Measurements from ENCODE around the gene GIT2.
A peak's percentile ranks its signal among the peaks of the same experiment; 100 is the strongest.

DNA sequence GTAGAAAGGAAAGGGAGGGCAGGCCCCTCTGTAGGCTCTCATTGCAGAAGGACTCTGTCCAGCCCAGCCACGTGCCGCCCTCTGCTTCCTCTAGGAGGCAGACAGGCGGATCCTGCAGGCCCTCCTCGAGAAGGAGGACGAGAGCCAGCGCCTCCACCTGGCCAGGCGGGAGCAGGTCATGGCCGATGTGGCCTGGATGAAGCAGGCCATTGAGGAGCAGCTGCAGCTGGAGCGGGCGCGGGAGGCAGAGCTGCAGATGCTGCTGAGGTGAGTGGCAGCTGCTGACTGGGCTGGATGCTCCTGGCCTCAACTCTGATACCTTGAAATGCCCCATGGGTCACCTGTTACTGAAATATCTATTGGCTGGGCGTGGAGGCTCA lies 85.2 kb downstream of the GIT2 start:
- TF ChIP-seq, protein P1, sequence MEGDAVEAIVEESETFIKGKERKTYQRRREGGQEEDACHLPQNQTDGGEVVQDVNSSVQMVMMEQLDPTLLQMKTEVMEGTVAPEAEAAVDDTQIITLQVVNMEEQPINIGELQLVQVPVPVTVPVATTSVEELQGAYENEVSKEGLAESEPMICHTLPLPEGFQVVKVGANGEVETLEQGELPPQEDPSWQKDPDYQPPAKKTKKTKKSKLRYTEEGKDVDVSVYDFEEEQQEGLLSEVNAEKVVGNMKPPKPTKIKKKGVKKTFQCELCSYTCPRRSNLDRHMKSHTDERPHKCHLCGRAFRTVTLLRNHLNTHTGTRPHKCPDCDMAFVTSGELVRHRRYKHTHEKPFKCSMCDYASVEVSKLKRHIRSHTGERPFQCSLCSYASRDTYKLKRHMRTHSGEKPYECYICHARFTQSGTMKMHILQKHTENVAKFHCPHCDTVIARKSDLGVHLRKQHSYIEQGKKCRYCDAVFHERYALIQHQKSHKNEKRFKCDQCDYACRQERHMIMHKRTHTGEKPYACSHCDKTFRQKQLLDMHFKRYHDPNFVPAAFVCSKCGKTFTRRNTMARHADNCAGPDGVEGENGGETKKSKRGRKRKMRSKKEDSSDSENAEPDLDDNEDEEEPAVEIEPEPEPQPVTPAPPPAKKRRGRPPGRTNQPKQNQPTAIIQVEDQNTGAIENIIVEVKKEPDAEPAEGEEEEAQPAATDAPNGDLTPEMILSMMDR (IDR thresholded peaks at IDR 0.05), result peak in 3 of 6 experiments; percentile 24 to 35 (median 29)
- TF ChIP-seq POLR2A (IDR thresholded peaks at IDR 0.05), result no peak
